H1 (cell line): ENCODE results near the gene SAT1. TPM values are rescaled to one million over a fixed set of nuclear protein-coding genes. Genes with fewer than 3 reads are reported as not detected.

Experiments used
- CTCF ChIA-PET: fragments of 300-600 bp; sonication (Branson Sonifier 250); formaldehyde crosslinking; loops from one replicate; lab custom pipeline; 2021; ENCODE audit not compliant: partially characterized antibody; lab: Charles Lee
- POLR2A ChIA-PET: fragments of 300-600 bp; sonication (Branson Sonifier 250); formaldehyde crosslinking; loops from one replicate; lab custom pipeline; 2021; ENCODE audit warnings: inconsistent platforms; ENCODE audit not compliant: partially characterized antibody; lab: Charles Lee
- DNase-seq, 2 experiments: peaks; one replicate each; pipeline versions ENCODE4 v3.0.0 to v3.0.0-alpha.2; 2010 to 2022; ENCODE audit warnings: low spot score in 2 of 2, low read depth in 1 of 2, mixed read lengths in 1 of 2
- FAIRE-seq: peaks from 2 replicates; lab custom pipeline; 2011; peaks lifted over from hg19 to GRCh38; lab: Jason Lieb, UNC
- H2AFZ ChIP-seq: 2 replicates; pipeline ENCODE4 v1.8.1; 2012; ENCODE audit warnings: low read length, inconsistent platforms
- H2AK5ac ChIP-seq: 2 replicates; pipeline ENCODE4 v1.6.1; 2013; ENCODE audit warnings: low read depth, low read length
- H2BK120ac ChIP-seq: replicated peaks from 2 replicates; pipeline ENCODE3; 2013; ENCODE audit warnings: low read depth, low read length, inconsistent platforms
- H2BK12ac ChIP-seq: 2 replicates; pipeline ENCODE4 v1.6.1; 2013; ENCODE audit warnings: low read depth, low read length
- H2BK15ac ChIP-seq: 2 replicates; pipeline ENCODE4 v1.6.1; 2013; ENCODE audit warnings: low read length
- H2BK20ac ChIP-seq: 2 replicates; pipeline ENCODE4 v1.6.1; 2013; ENCODE audit warnings: low read length
- H2BK5ac ChIP-seq: 2 replicates; pipeline ENCODE4 v1.6.1; 2013; ENCODE audit warnings: low read depth, low read length
- H3K14ac ChIP-seq: 2 replicates; pipeline ENCODE4 v1.6.1; 2013; ENCODE audit warnings: inconsistent platforms; ENCODE audit not compliant: insufficient read length
- H3K18ac ChIP-seq: 2 replicates; pipeline ENCODE4 v1.6.1; 2013; ENCODE audit warnings: low read length; ENCODE audit errors: extremely low read depth
- H3K23ac ChIP-seq: 2 replicates; pipeline ENCODE4 v1.6.1; 2013; ENCODE audit warnings: inconsistent platforms; ENCODE audit not compliant: insufficient read length
- H3K23me2 ChIP-seq: 2 replicates; pipeline ENCODE4 v1.6.1; 2013; ENCODE audit warnings: low read depth, low read length
- H3K27ac ChIP-seq: 2 replicates; pipeline ENCODE4 v1.6.1; 2011; ENCODE audit warnings: low read depth, low read length, inconsistent platforms
- H3K27me3 ChIP-seq, 4 experiments: replicated peaks in 1 of 4; 1 replicate in 1 of 4; 2 replicates in 3 of 4; pipeline versions ENCODE4 v1.6.1 to v1.8.1; 2011 to 2013; ENCODE audit warnings: low read length in 3 of 4, mild to moderate bottlenecking in 3 of 4, inconsistent platforms in 2 of 4, mixed read lengths in 2 of 4, moderate library complexity in 1 of 4; ENCODE audit not compliant: control insufficient read depth in 3 of 4, insufficient read depth in 3 of 4; ENCODE audit errors: extremely low read depth in 1 of 4
- H3K36me3 ChIP-seq, 4 experiments: 2 replicates each; pipeline versions ENCODE4 v1.6.1 to v1.8.1; 2011 to 2013; ENCODE audit warnings: mild to moderate bottlenecking in 4 of 4, low read length in 3 of 4, moderate library complexity in 2 of 4, control low read depth in 1 of 4, inconsistent platforms in 1 of 4; ENCODE audit not compliant: insufficient read depth in 4 of 4, control insufficient read depth in 2 of 4
- H3K4ac ChIP-seq: replicated peaks from 2 replicates; pipeline ENCODE3; 2013; ENCODE audit warnings: low read length, low read depth, mixed read lengths, inconsistent platforms; ENCODE audit not compliant: insufficient read length
- H3K4me1 ChIP-seq, 4 experiments: replicated peaks in 1 of 4; 1 replicate in 1 of 4; 2 replicates in 3 of 4; pipeline versions ENCODE4 v1.6.1 to v1.8.1; 2011 to 2013; ENCODE audit warnings: low read length in 3 of 4, inconsistent platforms in 2 of 4, mixed read lengths in 1 of 4; ENCODE audit not compliant: insufficient read depth in 4 of 4, control insufficient read depth in 3 of 4
- H3K4me2 ChIP-seq, 2 experiments: 2 replicates each; pipeline versions ENCODE4 v1.6.1 to v1.8.1; 2011 to 2013; ENCODE audit warnings: low read depth in 2 of 2, low read length in 2 of 2, control low read depth in 1 of 2, inconsistent platforms in 1 of 2, mild to moderate bottlenecking in 1 of 2; ENCODE audit not compliant: insufficient read depth in 1 of 2
- H3K4me3 ChIP-seq, 4 experiments: fragments of 200-600, 300-600 bp in 1 of 4; sonication (generic), shearing (Covaris generic), sonication (Bioruptor Twin) in 1 of 4; 2 replicates each; pipeline versions ENCODE4 v1.5.1 to v1.8.1; 2011 to 2016; ENCODE audit warnings: low read length in 4 of 4, low read depth in 3 of 4, control low read depth in 2 of 4, inconsistent platforms in 2 of 4, mild to moderate bottlenecking in 2 of 4, mixed read lengths in 1 of 4, moderate library complexity in 1 of 4; ENCODE audit not compliant: insufficient read depth in 2 of 4; ENCODE audit errors: extremely low read depth in 1 of 4
- H3K56ac ChIP-seq: replicated peaks from 2 replicates; pipeline ENCODE3; 2013; ENCODE audit warnings: low read depth, mild to moderate bottlenecking, mixed read lengths, low read length, inconsistent platforms; ENCODE audit not compliant: insufficient read length
- H3K79me1 ChIP-seq: 2 replicates; pipeline ENCODE4 v1.6.1; 2013; ENCODE audit warnings: low read depth, low read length, control low read depth
- H3K79me2 ChIP-seq, 2 experiments: 2 replicates each; pipeline versions ENCODE4 v1.6.1 to v1.8.1; 2012 to 2013; ENCODE audit warnings: low read length in 2 of 2, mild to moderate bottlenecking in 2 of 2, inconsistent platforms in 1 of 2; ENCODE audit not compliant: insufficient read depth in 2 of 2, control insufficient read depth in 1 of 2
- H3K9ac ChIP-seq, 4 experiments: replicated peaks in 1 of 4; 1 replicate in 1 of 4; 2 replicates in 3 of 4; pipeline versions ENCODE4 v1.6.1 to v1.8.1; 2011 to 2013; ENCODE audit warnings: low read depth in 3 of 4, low read length in 3 of 4, control low read depth in 2 of 4, mild to moderate bottlenecking in 2 of 4, moderate library complexity in 2 of 4, inconsistent platforms in 1 of 4; ENCODE audit errors: extremely low read depth in 1 of 4
- H3K9me3 ChIP-seq, 2 experiments: 2 replicates each; pipeline versions ENCODE4 v1.6.1 to v1.8.1; 2012 to 2013; ENCODE audit warnings: mild to moderate bottlenecking in 2 of 2, moderate library complexity in 2 of 2, control low read depth in 1 of 2, inconsistent platforms in 1 of 2, low read depth in 1 of 2, low read length in 1 of 2, mixed read lengths in 1 of 2; ENCODE audit not compliant: insufficient read depth in 2 of 2
- H4K20me1 ChIP-seq, 2 experiments: replicated peaks in 1 of 2; 2 replicates each; pipeline versions ENCODE3 to v1.8.1; 2011 to 2013; ENCODE audit warnings: inconsistent platforms in 2 of 2, low read length in 2 of 2, mild to moderate bottlenecking in 1 of 2; ENCODE audit not compliant: insufficient read depth in 2 of 2, control insufficient read depth in 1 of 2
- H4K5ac ChIP-seq: 2 replicates; pipeline ENCODE4 v1.6.1; 2013; ENCODE audit warnings: low read length, low read depth, mixed read lengths, inconsistent platforms; ENCODE audit not compliant: insufficient read length
- H4K8ac ChIP-seq: 2 replicates; pipeline ENCODE4 v1.8.0; 2013; ENCODE audit warnings: mild to moderate bottlenecking, moderate library complexity, low read length, inconsistent platforms; ENCODE audit not compliant: insufficient read depth; ENCODE audit errors: extremely low read depth
- H4K91ac ChIP-seq: replicated peaks from 2 replicates; pipeline ENCODE3; 2013; ENCODE audit warnings: low read length, mixed read lengths, inconsistent platforms; ENCODE audit not compliant: insufficient read length
- CBX5 ChIP-seq: fragments of 300-800, 300-1000 bp; sonication (generic); IDR thresholded peaks from 2 replicates; pipeline ENCODE4 v1.7.1; 2016; ENCODE audit warnings: antibody characterized with exemption, low read length, low read depth
- CREB1 ChIP-seq: IDR thresholded peaks from 2 replicates; pipeline ENCODE4 v1.6.1; 2012; ENCODE audit warnings: inconsistent platforms
- FOSL1 ChIP-seq: IDR thresholded peaks from 2 replicates; pipeline ENCODE4 v1.6.1; 2011; ENCODE audit warnings: mild to moderate bottlenecking, low read depth, low read length, moderate library complexity; ENCODE audit not compliant: insufficient read depth
- HDAC6 ChIP-seq: IDR thresholded peaks from one replicate; pipeline ENCODE4 v1.7.1; 2012; ENCODE audit warnings: low read depth, mild to moderate bottlenecking, inconsistent platforms, low read length, moderate library complexity
- SAP30 ChIP-seq: fragments of 300-600 bp; sonication (generic); IDR thresholded peaks from 2 replicates; pipeline ENCODE4 v1.7.1; 2012; ENCODE audit warnings: low read length, moderate library complexity, mild to moderate bottlenecking, inconsistent platforms; ENCODE audit not compliant: insufficient read depth, insufficient replicate concordance
- SIX5 ChIP-seq: IDR thresholded peaks from 2 replicates; pipeline ENCODE4 v1.6.1; 2011; ENCODE audit warnings: mild to moderate bottlenecking, low read depth, low read length
- SP1 ChIP-seq: IDR thresholded peaks from 2 replicates; pipeline ENCODE4 v1.6.1; 2011; ENCODE audit warnings: low read depth, low read length
- SRF ChIP-seq: IDR thresholded peaks from 2 replicates; pipeline ENCODE4 v1.6.1; 2011; ENCODE audit warnings: mild to moderate bottlenecking, low read depth, low read length, moderate library complexity
- SUZ12 ChIP-seq: fragments of 200-600 bp; sonication (generic); IDR thresholded peaks from 2 replicates; pipeline ENCODE4 v1.6.1; 2012; ENCODE audit warnings: mild to moderate bottlenecking, inconsistent platforms, low read length, moderate library complexity, mixed read lengths
- YY1 ChIP-seq: IDR thresholded peaks from 2 replicates; pipeline ENCODE4 v1.6.1; 2011; ENCODE audit warnings: low read depth, mild to moderate bottlenecking, low read length
- WGBS, 2 experiments: shearing (Covaris generic) in 1 of 2; methylation state at CpG; one replicate each; pipeline versions ENCODE4 v1.1.6 to v1.1.7; 2013 to 2015; ENCODE audit warnings: low lambda C conversion rate in 2 of 2, mixed read lengths in 2 of 2, inconsistent platforms in 1 of 2, low coverage in 1 of 2, missing lambda C conversion rate in 1 of 2; ENCODE audit not compliant: insufficient replicate concordance in 2 of 2, insufficient coverage in 1 of 2, insufficient read length in 1 of 2; ENCODE audit errors: extremely low coverage in 1 of 2, missing lambda C conversion rate in 1 of 2; 5-methylcytosine and 5-hydroxymethylcytosine counted together
- polyA plus RNA-seq, 7 experiments: library from polyadenylated mRNA; depleted of rRNA in 3 of 7; stranded (reverse) in 5 of 7; unstranded in 2 of 7; fragments of >200 nt in 5 of 7; fragments of 200-250 nt in 2 of 7; gene quantifications; 1 replicate in 5 of 7; 2 replicates in 1 of 7; 4 replicates in 1 of 7; pipeline versions ENCODE4 v1.2.1 to v1.2.3, GENCODE V29; 2011 to 2013; ENCODE audit warnings: missing spikeins in 2 of 7, mixed read lengths in 2 of 7
- total RNA-seq: library from RNA; stranded (reverse); fragmentation: NEBNext Ultra II Directional; extraction: Animal tissue kit (Norgen Biotek cat#: 25700); gene quantifications from 2 replicates; pipeline ENCODE4 v1.2.1, GENCODE V29; 2021
- TF ChIP-seq, protein P1 (sequence below), 3 experiments: IDR thresholded peaks; 1 replicate in 2 of 3; 2 replicates in 1 of 3; pipeline versions ENCODE4 v1.5.1 to v1.6.1; 2011; ENCODE audit warnings: low read length in 3 of 3, mild to moderate bottlenecking in 3 of 3, inconsistent platforms in 2 of 3, low read depth in 1 of 3, moderate library complexity in 1 of 3; ENCODE audit not compliant: insufficient read depth in 1 of 3; ENCODE audit errors: control extremely low read depth in 1 of 3

The SAT1 gene
- total and polyA plus RNA-seq, 2 of the 8 experiments (the other 6 are each of a cell fraction or from before 2014, with no cell fraction given) = 29.2 to 36.8 TPM

DNA sequence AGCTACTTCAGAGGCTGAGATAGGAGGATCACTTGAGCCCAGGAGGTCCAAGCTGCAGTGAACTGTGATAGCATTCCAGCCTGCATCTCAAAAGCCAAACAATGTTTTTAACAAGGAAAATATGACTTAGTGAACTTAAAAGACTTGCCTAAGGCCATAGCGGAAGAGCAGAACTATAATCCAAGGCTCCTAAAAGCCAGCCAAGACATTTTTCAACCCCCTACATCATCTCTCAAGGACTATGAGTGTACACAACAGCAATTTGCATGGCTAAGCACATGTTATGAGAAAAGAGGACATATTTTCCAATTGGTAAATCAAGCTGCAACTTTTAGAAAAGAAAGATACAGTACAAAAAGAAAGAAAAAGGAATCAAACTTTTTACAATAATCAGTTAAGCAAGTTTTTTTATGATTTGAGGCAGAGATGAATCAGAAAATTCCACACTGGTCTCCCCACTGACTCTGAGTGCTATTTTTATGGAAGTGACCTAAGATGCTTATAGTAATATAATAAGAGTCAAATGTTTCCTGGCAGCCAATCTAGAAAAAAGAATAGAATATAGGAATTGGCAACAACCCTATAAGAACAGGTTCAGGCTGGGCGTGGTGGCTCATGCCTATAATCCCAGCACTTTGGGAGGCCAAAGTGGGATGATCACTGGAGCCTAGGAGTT is 30.1 kb upstream of the SAT1 start:
- Histone ChIP-seq H3K27ac (no peak overlapping the region), H3K27me3 (no peaks in the 10 kb centered on the region), H3K79me1 (no peaks in the 10 kb centered on the region), H3K4ac (no peak overlapping the region), H2BK5ac (no peak overlapping the region), H3K9me3 (no peaks in the 10 kb centered on the region), H3K23ac (no peak overlapping the region), H4K8ac (no peak overlapping the region), H3K79me2 (no peaks in the 10 kb centered on the region), H2BK15ac (no peak overlapping the region), H2AFZ (no peak overlapping the region), H2AK5ac (no peak overlapping the region), H3K36me3 (no peaks in the 10 kb centered on the region), H4K91ac (no peak overlapping the region), H3K4me3 (no peak overlapping the region), H3K14ac (no peak overlapping the region), H3K4me1 (no peaks in the 10 kb centered on the region), H2BK20ac (no peak overlapping the region), H2BK120ac (no peak overlapping the region), H3K18ac (no peak overlapping the region), H3K56ac (no peak overlapping the region), H2BK12ac (no peak overlapping the region), H3K23me2 (no peaks in the 10 kb centered on the region), H3K9ac (no peak overlapping the region), H4K20me1 (no peaks in the 10 kb centered on the region), H4K5ac (no peak overlapping the region), H3K4me2 (no peak overlapping the region)
- ChIA-PET CTCF (interaction anchor here (0.7 to 1.3 kb wide), 3 partner anchors 10 to 149 kb away, joined by 3 to 4 read pairs (median 3); partner anchors contain the start of gene ACOT9), POLR2A (no interaction called here)
- no peak for FAIRE-seq
- WGBS, 2 experiments = 94% methylated on average over 2 of the region's 2 CpGs; no CpG with 5 or more reads in 1 of the 2 experiments
- DNase-seq = no peak
- TF ChIP-seq CREB1 (no peak), SRF (no peak), SP1 (no peak), FOSL1 (no peak), SIX5 (no peak), SAP30 (no peak), HDAC6 (no peak), YY1 (no peak), SUZ12 (no peak), CBX5 (no peak)
- TF ChIP-seq, protein P1, sequence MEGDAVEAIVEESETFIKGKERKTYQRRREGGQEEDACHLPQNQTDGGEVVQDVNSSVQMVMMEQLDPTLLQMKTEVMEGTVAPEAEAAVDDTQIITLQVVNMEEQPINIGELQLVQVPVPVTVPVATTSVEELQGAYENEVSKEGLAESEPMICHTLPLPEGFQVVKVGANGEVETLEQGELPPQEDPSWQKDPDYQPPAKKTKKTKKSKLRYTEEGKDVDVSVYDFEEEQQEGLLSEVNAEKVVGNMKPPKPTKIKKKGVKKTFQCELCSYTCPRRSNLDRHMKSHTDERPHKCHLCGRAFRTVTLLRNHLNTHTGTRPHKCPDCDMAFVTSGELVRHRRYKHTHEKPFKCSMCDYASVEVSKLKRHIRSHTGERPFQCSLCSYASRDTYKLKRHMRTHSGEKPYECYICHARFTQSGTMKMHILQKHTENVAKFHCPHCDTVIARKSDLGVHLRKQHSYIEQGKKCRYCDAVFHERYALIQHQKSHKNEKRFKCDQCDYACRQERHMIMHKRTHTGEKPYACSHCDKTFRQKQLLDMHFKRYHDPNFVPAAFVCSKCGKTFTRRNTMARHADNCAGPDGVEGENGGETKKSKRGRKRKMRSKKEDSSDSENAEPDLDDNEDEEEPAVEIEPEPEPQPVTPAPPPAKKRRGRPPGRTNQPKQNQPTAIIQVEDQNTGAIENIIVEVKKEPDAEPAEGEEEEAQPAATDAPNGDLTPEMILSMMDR (IDR thresholded peaks at IDR 0.05; ENCODE audit: control extremely low read depth in 1 of 3, insufficient read depth in 1 of 3, low read depth in 1 of 3, low read length in 3 of 3) = no peak
